Astrocyte of the spinal cord (primary cell): ENCODE data around the gene PLVAP.
A peak's percentile ranks its signal among the peaks of the same experiment; 100 is the strongest.

ENCODE experiments used
- DNase-seq: peaks from one replicate; pipeline ENCODE4 v3.0.0; 2011; ENCODE audit warnings: low read depth, low spot score
- H3K4me3 ChIP-seq: 2 replicates; pipeline ENCODE4 v1.5.1; 2011; ENCODE audit warnings: low read depth, mild to moderate bottlenecking, low read length, moderate library complexity
- in situ Hi-C: cut with HindIII; loops from 2 replicates; pipeline ENCODE4 v1.10.0; 2017; ENCODE audit warnings: low sequenced_read_pairs
- TF ChIP-seq, protein P1 (sequence below): IDR thresholded peaks from 2 replicates; pipeline ENCODE4 v1.5.1; 2012; ENCODE audit warnings: low read depth, mild to moderate bottlenecking, low read length, inconsistent platforms

The PLVAP gene

DNA sequence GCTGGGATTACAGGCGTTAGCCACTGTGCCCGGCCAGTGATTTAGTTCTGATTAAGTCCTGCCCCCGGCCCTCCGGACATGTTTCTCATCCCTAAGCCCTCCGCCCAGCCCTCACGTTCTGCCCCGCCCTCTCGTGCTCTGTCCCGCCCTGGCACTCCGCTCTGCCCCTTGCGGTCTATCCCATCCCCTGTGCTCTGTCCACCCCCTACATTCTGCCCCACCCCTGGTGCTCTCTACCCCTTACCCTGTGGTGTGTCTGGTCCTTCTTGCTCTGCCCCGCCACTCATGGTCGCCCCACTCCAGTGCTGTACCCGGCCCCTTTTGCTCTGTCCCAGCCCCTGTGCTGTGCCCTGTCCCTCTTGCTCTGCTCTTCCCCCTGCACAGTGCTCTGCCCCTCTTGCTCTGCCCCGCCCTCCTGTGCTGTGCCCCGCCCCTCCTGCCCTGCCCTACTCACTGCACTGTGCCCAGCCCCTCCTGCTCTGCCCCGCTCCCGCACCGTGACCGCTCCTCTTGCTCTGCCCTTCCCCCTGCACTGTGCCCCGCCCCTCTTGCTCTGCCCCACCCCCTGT, 36.8 kb downstream of the PLVAP start:
- in situ Hi-C loops = no loop called here
- H3K4me3 ChIP-seq = no peak overlapping the region
- TF ChIP-seq, protein P1, sequence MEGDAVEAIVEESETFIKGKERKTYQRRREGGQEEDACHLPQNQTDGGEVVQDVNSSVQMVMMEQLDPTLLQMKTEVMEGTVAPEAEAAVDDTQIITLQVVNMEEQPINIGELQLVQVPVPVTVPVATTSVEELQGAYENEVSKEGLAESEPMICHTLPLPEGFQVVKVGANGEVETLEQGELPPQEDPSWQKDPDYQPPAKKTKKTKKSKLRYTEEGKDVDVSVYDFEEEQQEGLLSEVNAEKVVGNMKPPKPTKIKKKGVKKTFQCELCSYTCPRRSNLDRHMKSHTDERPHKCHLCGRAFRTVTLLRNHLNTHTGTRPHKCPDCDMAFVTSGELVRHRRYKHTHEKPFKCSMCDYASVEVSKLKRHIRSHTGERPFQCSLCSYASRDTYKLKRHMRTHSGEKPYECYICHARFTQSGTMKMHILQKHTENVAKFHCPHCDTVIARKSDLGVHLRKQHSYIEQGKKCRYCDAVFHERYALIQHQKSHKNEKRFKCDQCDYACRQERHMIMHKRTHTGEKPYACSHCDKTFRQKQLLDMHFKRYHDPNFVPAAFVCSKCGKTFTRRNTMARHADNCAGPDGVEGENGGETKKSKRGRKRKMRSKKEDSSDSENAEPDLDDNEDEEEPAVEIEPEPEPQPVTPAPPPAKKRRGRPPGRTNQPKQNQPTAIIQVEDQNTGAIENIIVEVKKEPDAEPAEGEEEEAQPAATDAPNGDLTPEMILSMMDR = no peak
- no peak for DNase-seq

DNA sequence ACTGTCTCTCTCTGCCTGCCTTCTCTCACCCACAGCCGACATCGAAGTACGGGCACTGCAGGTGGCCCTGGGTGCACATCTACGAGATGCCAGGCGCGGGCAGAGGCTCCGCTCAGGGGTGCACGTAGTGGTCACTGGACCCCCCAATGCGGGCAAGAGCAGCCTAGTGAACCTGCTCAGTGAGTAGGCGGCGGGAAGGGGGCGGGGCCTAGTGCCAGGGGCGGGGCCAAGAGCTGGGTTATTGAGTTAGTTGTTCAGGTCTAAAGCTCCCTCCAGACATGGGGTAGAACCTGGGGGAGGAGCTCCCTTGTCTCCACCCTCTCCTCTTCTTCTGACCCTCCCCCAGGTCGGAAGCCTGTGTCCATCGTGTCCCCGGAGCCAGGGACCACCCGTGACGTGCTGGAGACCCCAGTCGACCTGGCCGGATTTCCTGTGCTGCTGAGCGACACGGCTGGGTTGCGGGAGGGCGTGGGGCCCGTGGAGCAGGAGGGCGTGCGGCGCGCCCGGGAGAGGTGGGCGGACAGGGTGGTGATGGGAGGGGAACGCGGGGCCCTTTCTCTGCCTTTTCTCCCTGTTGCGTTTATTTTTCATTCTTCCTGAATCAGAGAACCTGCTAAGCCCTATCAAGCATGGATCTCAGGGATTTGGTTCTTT, 37.9 kb downstream of the PLVAP start:
- TF ChIP-seq, protein P1 = no peak
- in situ Hi-C loops = no loop called here
- DNase-seq = no peak
- H3K4me3 ChIP-seq = no peak overlapping the region

DNA sequence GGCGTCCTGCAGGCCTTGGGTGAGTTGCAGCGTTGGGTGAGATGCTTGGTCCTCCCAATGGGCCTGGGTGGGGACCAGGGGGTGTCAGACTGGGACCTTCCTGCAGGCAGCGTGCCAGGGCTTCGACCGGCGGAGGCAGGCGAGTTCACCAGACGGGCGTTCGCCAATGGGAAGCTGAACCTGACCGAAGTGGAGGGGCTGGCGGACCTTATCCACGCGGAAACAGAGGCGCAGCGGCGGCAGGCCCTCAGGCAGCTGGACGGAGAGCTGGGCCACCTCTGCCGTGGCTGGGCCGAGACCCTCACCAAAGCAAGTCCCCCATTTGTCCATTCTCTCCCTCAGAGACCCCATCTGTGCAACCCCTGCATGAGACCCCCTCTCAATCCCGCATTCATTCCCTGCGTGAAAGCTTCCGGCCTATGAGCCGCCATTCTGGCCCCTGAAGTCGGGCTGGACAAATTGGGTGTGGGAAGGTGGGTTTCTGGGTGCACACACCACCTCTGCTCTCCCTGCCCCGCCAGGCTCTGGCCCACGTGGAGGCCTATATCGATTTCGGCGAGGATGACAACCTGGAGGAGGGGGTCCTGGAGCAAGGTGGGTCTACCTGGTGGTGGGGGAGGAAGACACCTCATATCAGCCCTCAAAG, 38.6 kb downstream of the PLVAP start:
- DNase-seq = no peak
- in situ Hi-C loops = no loop called here
- peak overlapping the region; percentile 81 for H3K4me3 ChIP-seq

DNA sequence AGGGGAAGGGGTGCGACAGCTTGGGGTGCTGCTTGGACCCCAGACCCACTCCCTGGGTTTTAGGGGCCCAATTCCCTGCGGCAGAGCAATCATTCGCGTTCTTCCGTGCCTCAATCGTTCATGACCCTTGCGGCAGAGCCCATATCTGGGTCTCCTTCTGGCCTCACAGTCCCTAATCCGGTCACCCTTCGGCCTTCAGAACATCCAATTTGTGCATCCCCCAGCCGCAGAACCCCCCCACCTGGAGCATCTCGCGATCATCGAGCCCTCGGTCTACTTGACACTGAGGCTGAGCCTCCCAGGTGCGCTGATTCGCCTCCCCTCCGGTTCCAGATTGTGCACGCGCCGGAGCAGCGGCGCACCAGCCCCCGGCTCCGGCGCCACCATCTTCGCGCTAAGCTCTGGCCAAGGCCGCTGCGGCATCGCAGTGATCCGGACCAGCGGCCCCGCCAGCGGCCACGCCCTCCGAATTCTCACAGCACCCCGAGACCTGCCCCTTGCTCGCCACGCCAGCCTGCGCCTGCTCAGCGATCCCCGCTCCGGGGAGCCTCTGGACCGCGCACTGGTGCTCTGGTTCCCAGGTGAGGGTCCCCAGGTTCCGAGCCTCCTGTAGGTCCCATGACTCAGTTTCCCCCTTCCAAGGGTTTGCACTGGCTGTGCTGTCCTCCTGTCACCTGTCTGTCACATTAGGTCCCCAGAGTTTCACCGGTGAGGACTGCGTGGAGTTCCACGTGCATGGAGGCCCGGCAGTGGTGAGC, 39.3 kb downstream of the PLVAP start:
- TF ChIP-seq, protein P1 = no peak
- in situ Hi-C loops = no loop called here
- no peak for DNase-seq
- H3K4me3 ChIP-seq = peak overlapping the region; percentile 81

More for the DNA sequence above, 38.6 kb downstream of the PLVAP start:
- TF ChIP-seq, protein P1 = no peak

DNA sequence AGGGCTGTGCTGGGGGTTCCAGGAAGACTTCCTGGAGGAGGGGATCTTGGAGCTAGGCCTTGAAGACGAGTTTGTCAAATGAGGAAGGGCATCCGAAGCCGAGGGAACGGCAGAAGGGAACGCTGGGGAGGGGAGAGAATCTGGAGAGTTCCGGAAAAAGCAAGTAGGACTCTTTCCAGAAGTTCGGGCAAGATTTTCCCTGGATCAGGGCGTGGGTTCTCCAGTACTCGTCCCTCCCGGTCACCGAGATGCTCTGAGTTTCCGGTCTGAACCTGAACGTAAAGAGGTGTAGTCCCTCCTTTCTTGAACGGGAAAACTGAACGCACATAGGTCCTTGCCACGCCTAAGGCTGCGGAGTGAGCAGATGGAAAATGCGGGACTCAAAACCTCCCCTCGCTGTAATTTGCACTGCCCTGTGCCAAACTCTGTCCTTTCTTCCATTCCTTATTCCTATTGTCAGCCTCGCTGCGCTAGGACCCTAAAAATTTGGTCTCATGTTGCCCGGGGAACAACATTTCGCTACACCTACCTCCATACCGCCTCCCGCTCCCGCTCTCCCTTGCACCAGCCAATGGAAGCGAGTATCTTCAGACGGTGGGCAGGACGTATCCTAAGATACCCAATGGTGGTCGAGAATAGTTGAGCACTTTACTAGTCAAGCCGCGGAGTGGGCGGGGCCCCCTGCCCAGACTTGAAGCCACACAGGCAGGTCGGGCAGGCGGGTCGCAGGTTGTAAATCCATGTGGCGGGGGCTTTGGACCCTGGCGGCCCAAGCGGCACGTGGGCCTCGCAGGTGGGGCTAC, 40.1 kb downstream of the PLVAP start, which contains the start of gene GTPBP3:
TSS of gene GTPBP3 (plus strand) at position 682 of the 803 bp plus-strand sequence. CDS start at position 741, 59 bp downstream.
- TF ChIP-seq, protein P1 = no peak
- in situ Hi-C loops = no loop called here
- DNase-seq = peak; percentile 99
- H3K4me3 ChIP-seq = peak within 1 kb of the TSS; percentile 81

DNA sequence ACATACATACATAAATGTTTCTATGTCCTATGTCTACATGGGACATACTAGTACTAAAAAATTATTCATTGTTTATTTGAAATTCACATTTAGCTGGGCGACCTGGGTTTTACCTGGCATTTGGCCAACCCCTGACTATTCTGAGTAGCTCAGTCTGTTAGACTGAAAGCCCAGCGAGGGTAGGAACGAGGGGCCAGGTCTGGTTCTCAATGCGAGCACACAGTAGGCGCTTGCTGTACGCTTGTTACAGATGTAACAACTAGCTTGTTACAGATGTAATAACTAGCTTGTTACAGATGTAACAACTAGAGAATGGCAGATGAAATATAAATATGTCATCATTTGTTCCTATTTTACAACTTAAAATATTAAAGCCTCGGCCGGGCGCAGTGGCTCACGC, 41.6 kb downstream of the PLVAP start:
- TF ChIP-seq, protein P1 = no peak
- H3K4me3 ChIP-seq = no peak overlapping the region
- no peak for DNase-seq
- in situ Hi-C loops = no loop called here
